MM.1S (cell line): ENCODE measurements around the gene RAPGEF3.

ENCODE experiments used
- CTCF ChIP-seq: fragments of 300-600 bp; sonication (generic); IDR thresholded peaks from 2 replicates; pipeline ENCODE4 v1.5.1; 2016; ENCODE audit warnings: antibody characterized with exemption, low read length, mixed read lengths
- EZH2 ChIP-seq: fragments of 300-600 bp; sonication (generic); optimal IDR thresholded peaks from 2 replicates; pipeline ENCODE3; 2017; ENCODE audit warnings: low read depth, mild to moderate bottlenecking, antibody characterized with exemption, low read length, mixed read lengths
- EZH2phosphoT487 ChIP-seq: fragments of 300-600 bp; sonication (generic); IDR thresholded peaks from 2 replicates; pipeline ENCODE4 v1.6.1; 2018; ENCODE audit warnings: antibody characterized with exemption, low read length

DNA sequence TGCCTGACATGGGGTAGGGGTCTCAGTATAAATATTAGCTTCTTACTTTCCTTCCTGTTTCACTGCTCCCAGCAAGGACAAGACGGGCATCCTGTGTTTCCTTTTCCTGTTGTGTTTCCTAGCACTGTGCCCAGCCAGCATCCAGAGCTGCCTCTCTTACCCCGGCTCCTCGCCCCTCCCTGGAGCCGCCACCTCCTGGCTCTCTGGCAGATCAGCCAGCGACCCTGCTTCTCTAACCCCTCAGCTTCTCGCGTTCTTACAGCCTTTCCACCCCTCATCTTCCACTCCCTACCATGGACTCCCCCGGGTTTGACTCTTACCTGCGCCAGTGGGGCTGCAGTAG, 43.2 kb upstream of the RAPGEF3 start:
- TF ChIP-seq EZH2, result no peak
- no peak for TF ChIP-seq CTCF
- TF ChIP-seq EZH2phosphoT487, result no peak
